Measurements from ENCODE around the gene RAB1B.
A peak's percentile ranks its signal among the peaks of the same experiment; 100 is the strongest.

The RAB1B gene

DNA sequence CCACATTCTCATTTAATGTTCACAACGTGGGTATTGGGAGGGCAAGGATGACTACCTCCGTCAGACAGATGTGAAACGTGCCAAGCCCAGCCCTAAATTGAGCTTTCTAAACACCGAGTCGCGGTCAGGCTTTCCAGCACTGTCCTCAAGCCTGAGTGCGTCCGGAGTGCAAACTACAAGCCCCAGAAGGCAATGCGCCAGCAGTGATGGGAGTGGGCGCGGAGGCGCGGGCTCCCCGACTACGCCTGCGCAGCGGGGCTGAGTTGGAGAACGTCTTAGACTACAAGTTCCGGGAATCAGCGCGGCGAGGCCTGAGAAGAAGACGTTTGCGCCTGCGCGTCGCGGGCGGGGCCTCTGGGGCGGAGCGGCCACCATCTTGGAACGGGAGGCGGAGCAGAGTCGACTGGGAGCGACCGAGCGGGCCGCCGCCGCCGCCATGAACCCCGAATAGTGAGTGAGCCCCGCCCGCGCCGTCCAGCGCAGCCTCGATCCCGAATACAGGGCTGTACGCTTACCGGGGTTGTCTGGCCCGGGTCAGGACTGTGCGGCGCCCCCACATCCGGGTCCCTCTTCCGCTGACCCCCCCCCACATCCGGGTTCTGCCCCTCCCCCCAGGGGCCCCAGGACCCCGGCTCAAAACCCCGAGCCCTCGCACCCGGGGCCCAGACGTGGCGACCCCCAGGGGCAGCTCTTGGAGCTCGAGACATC lies at the start of gene RAB1B:
Gene RAB1B (plus strand): TSS at position 396 of the 708 bp plus-strand sequence. CDS start 41 bp downstream, at position 437.
- Histone ChIP-seq H3K36me3 (ENCODE audit: control insufficient read depth, insufficient read depth, low read length) (no peaks in the 10 kb centered on the region), H3K9me3 (ENCODE audit: control insufficient read depth, low read length) (no peaks in the 10 kb centered on the region), H3K4me1 (peaks cover 2% of the 10 kb centered on the region), H3K27me3 (ENCODE audit: control insufficient read depth, insufficient read depth, low read length) (no peaks in the 10 kb centered on the region), H3K27ac (peak within 1 kb of the TSS; percentile 97), H3K4me2 (ENCODE audit: low read length) (peak within 1 kb of the TSS; percentile 90), H3K9ac (peak within 1 kb of the TSS; percentile 14), H3K4me3 (ENCODE audit: low read depth, low read length) (peak within 1 kb of the TSS; percentile 87), H3K79me2 (no peaks in the 10 kb centered on the region), H2AFZ (peak within 1 kb of the TSS; percentile 85)
- TF ChIP-seq, protein P1, sequence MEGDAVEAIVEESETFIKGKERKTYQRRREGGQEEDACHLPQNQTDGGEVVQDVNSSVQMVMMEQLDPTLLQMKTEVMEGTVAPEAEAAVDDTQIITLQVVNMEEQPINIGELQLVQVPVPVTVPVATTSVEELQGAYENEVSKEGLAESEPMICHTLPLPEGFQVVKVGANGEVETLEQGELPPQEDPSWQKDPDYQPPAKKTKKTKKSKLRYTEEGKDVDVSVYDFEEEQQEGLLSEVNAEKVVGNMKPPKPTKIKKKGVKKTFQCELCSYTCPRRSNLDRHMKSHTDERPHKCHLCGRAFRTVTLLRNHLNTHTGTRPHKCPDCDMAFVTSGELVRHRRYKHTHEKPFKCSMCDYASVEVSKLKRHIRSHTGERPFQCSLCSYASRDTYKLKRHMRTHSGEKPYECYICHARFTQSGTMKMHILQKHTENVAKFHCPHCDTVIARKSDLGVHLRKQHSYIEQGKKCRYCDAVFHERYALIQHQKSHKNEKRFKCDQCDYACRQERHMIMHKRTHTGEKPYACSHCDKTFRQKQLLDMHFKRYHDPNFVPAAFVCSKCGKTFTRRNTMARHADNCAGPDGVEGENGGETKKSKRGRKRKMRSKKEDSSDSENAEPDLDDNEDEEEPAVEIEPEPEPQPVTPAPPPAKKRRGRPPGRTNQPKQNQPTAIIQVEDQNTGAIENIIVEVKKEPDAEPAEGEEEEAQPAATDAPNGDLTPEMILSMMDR (IDR thresholded peaks at IDR 0.05) = no peak

DNA sequence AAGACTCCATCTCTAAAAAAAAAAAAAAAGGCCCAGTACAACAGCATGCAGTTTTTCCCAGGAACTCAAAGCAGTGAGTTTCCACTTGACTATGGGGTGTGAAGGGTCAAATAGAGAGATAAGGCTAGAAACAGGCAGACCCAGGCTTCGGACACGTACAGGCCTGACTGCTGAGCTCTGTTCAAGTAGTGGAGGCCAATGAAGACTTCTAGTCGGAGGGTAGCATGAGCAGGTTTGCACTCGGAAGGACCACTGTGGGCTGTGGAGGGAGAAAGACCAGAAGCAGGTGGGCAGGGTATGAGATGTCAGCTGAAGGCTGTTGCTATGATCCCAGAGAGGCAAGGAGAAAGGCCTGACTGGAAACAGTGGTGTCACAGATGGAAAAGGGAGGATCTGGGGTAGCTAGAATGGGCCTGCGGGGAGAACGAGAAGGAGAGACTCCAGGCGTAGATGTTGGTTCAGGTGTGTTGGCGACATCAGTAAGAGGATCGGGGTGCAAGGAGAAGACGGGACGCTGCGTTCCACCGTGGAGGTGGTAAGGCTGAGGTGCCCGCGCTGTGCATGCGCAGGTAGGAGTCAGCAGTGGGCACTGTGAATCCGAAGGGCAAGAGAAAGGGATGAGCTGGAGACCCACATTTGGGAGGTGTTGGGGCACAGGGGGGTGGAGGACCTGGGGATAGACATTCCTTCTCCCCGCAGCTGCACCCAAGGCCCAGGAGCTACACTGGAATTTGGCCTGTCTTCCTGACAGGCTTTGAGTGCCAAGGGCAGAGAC lies 49.4 kb upstream of the RAB1B start:
- no peak overlapping the region for H3K9ac ChIP-seq
- H3K36me3 ChIP-seq (ENCODE audit: control insufficient read depth, insufficient read depth, low read length) = no peaks in the 10 kb centered on the region
- H3K9me3 ChIP-seq (ENCODE audit: control insufficient read depth, low read length) = no peaks in the 10 kb centered on the region
- no peak overlapping the region for H3K27ac ChIP-seq
- no peak overlapping the region for H3K4me2 ChIP-seq (ENCODE audit: low read length)
- no peaks in the 10 kb centered on the region for H3K4me1 ChIP-seq
- TF ChIP-seq, protein P1 (IDR thresholded peaks at IDR 0.05) = no peak
- H3K4me3 ChIP-seq (ENCODE audit: low read depth, low read length) = no peak overlapping the region
- no peaks in the 10 kb centered on the region for H3K79me2 ChIP-seq
- no peaks in the 10 kb centered on the region for H3K27me3 ChIP-seq (ENCODE audit: control insufficient read depth, insufficient read depth, low read length)
- H2AFZ ChIP-seq = no peak overlapping the region

DNA sequence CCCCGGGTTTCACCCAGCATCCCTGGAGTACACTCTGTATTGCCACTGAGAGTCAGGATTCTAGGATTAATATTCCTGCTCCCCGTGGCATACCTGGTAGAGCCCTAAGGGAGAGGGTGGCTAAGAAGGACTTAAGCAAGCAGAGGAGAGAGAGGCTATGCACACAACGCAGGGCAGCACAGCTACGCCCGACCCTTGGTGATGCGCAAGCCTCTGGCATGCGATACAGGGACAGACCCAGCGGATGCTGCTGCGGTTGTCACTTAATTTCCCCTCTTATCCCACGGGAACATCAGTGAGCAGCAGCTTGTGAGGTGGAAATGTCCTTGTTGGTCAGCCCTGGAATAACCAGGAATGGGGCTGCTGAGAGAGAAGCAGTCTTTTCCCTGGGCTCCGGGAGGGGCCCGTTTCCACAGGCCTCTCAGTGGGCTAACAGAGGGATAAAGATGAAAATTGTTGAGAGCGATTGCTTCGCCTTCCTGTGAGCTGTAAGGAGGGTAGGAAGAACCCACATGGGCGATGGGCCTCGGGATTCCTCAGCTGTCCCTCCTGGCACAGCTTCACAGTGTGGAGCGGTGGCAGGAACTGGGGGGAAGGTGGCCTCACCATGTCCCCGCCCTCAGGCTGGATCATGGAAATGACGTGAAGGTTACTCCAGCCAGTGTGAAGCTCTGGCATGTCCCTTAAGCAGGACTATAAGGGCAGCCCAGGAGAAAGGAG lies 48.4 kb upstream of the RAB1B start:
- Histone ChIP-seq H3K4me3 (ENCODE audit: low read depth, low read length) (no peak overlapping the region), H3K27me3 (ENCODE audit: control insufficient read depth, insufficient read depth, low read length) (no peaks in the 10 kb centered on the region), H3K36me3 (ENCODE audit: control insufficient read depth, insufficient read depth, low read length) (no peaks in the 10 kb centered on the region), H3K9ac (no peak overlapping the region), H3K4me2 (ENCODE audit: low read length) (no peak overlapping the region), H3K4me1 (no peaks in the 10 kb centered on the region), H3K79me2 (no peaks in the 10 kb centered on the region), H3K27ac (no peak overlapping the region), H2AFZ (no peak overlapping the region), H3K9me3 (ENCODE audit: control insufficient read depth, low read length) (no peaks in the 10 kb centered on the region)
- TF ChIP-seq, protein P1 (IDR thresholded peaks at IDR 0.05) = no peak

DNA sequence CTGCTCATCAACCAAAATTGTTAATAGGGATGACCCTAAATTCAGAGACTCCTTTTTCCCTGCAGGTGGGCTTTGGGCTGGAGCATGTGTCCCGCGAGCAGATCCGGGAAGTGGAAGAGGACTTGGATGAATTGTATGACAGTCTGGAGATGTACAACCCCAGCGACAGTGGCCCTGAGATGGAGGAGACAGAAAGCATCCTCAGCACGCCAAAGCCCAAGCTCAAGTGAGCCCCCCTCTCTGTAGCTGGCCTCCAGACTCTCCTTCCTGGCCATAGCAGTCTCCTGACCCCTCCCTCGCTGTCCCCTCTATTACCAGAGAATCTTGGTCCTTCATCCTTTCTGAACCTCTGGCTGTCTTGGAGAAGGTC lies 47.9 kb upstream of the RAB1B start:
- H3K4me1 ChIP-seq = no peaks in the 10 kb centered on the region
- no peak overlapping the region for H2AFZ ChIP-seq
- no peaks in the 10 kb centered on the region for H3K27me3 ChIP-seq (ENCODE audit: control insufficient read depth, insufficient read depth, low read length)
- no peak overlapping the region for H3K4me3 ChIP-seq (ENCODE audit: low read depth, low read length)
- H3K4me2 ChIP-seq (ENCODE audit: low read length) = no peak overlapping the region
- TF ChIP-seq, protein P1 (IDR thresholded peaks at IDR 0.05) = no peak
- no peaks in the 10 kb centered on the region for H3K9me3 ChIP-seq (ENCODE audit: control insufficient read depth, low read length)
- H3K9ac ChIP-seq = no peak overlapping the region
- no peak overlapping the region for H3K27ac ChIP-seq
- H3K36me3 ChIP-seq (ENCODE audit: control insufficient read depth, insufficient read depth, low read length) = no peaks in the 10 kb centered on the region
- H3K79me2 ChIP-seq = no peaks in the 10 kb centered on the region

All from parathyroid adenoma (tissue), 2 donors.